HCT116 (cell line): ENCODE data around the gene GRK1. TPM values are rescaled to one million over a fixed set of nuclear protein-coding genes. Genes with fewer than 3 reads are reported as not detected.

ENCODE experiments used
- ATAC-seq: fragments of 200-7000 bp; cut with Tn5 transposase; 2 replicates; pipeline ENCODE4 v1.9.1; 2020; ENCODE audit warnings: mild to moderate bottlenecking, moderate library complexity
- BruUV-seq: library from RNA; stranded (reverse); fragments of 400-500 nt; replicated peaks from 2 replicates; lab custom pipeline; 2021; lab: Mats Ljungman, UMichigan
- CTCF ChIA-PET: fragments of 300-600 bp; sonication (Branson Sonifier 250); formaldehyde crosslinking; loops from one replicate; lab custom pipeline; 2021; ENCODE audit warnings: antibody characterized with exemption; lab: Charles Lee
- POLR2A ChIA-PET: fragments of 300-600, 350-600 bp; sonication (Branson Sonifier 250); formaldehyde crosslinking; loops from one replicate; lab custom pipeline; 2021; ENCODE audit warnings: antibody characterized with exemption; lab: Charles Lee
- RAD21 ChIA-PET, 2 experiments: fragments of 300-600 bp; sonication (Branson Sonifier 250); formaldehyde crosslinking; loops; one replicate each; lab custom pipeline; 2023; ENCODE audit warnings: low total read pairs in 2 of 2; ENCODE audit not compliant: uncharacterized antibody in 2 of 2, unreplicated experiment in 2 of 2, low non-redundant PET in 1 of 2; lab: Charles Lee
- DNase-seq: peaks from one replicate; pipeline ENCODE4 v3.0.0-alpha.2; 2010; ENCODE audit warnings: low read depth, low spot score
- H2AFZ ChIP-seq: fragments of 200-600 bp; shearing (Covaris generic), sonication (generic); 2 replicates; pipeline ENCODE4 v1.6.1; 2017; ENCODE audit warnings: low read depth, mixed run types, mixed read lengths, antibody characterized with exemption, low read length; ENCODE audit not compliant: poor library complexity, severe bottlenecking
- H3K27ac ChIP-seq: 2 replicates; pipeline ENCODE4 v1.5.1; 2012; ENCODE audit warnings: low read depth, low read length
- H3K27me3 ChIP-seq: fragments of 200-600 bp; sonication (generic); 2 replicates; pipeline ENCODE4 v1.6.1; 2016; ENCODE audit warnings: mixed run types, low read length, mixed read lengths; ENCODE audit not compliant: insufficient read depth
- H3K36me3 ChIP-seq, 2 experiments: fragments of 200-500 bp in 1 of 2; fragments of 200-600 bp in 1 of 2; sonication (Bioruptor generic) in 1 of 2; sonication (generic) in 1 of 2; 2 replicates each; pipeline versions ENCODE4 v1.5.1 to v1.6.1; 2014 to 2016; ENCODE audit warnings: low read length in 2 of 2, inconsistent platforms in 1 of 2, mixed read lengths in 1 of 2, mixed run types in 1 of 2; ENCODE audit not compliant: insufficient read depth in 2 of 2, control insufficient read depth in 1 of 2
- H3K4me1 ChIP-seq, 2 experiments: fragments of 200-600 bp in 1 of 2; sonication (generic) in 1 of 2; 2 replicates each; pipeline versions ENCODE4 v1.5.1 to v1.6.1; 2012 to 2017; ENCODE audit warnings: low read length in 2 of 2, inconsistent platforms in 1 of 2, mild to moderate bottlenecking in 1 of 2, mixed read lengths in 1 of 2, mixed run types in 1 of 2, moderate library complexity in 1 of 2; ENCODE audit not compliant: insufficient read depth in 2 of 2, control insufficient read depth in 1 of 2
- H3K4me2 ChIP-seq: fragments of 200-600 bp; sonication (generic); 2 replicates; pipeline ENCODE4 v1.6.1; 2017; ENCODE audit warnings: mixed run types, low read length, mixed read lengths
- H3K4me3 ChIP-seq, 2 experiments: fragments of 200-600 bp in 1 of 2; sonication (generic) in 1 of 2; replicated peaks in 1 of 2; 2 replicates each; pipeline ENCODE4 v1.5.1; 2011 to 2016; ENCODE audit warnings: low read length in 2 of 2, control low read depth in 1 of 2, low read depth in 1 of 2, mild to moderate bottlenecking in 1 of 2, mixed read lengths in 1 of 2, mixed run types in 1 of 2
- H3K79me2 ChIP-seq: fragments of 200-600 bp; sonication (generic); 2 replicates; pipeline ENCODE4 v1.6.1; 2017; ENCODE audit warnings: mild to moderate bottlenecking, mixed run types, low read length, moderate library complexity, mixed read lengths; ENCODE audit not compliant: insufficient read depth
- H3K9ac ChIP-seq: fragments of 200-600 bp; sonication (generic); 2 replicates; pipeline ENCODE4 v1.6.1; 2016; ENCODE audit warnings: low read length, mixed read lengths
- H3K9me2 ChIP-seq: fragments of 200-600 bp; sonication (generic), shearing (Covaris generic); 2 replicates; pipeline ENCODE4 v1.6.1; 2017; ENCODE audit warnings: mixed run types, mild to moderate bottlenecking, moderate library complexity; ENCODE audit not compliant: insufficient read depth
- H3K9me3 ChIP-seq, 2 experiments: fragments of 200-500 bp in 1 of 2; fragments of 200-600 bp in 1 of 2; sonication (Bioruptor generic) in 1 of 2; sonication (generic) in 1 of 2; 2 replicates each; pipeline ENCODE4 v1.6.1; 2014 to 2017; ENCODE audit warnings: low read length in 2 of 2, mixed read lengths in 2 of 2, inconsistent platforms in 1 of 2, low read depth in 1 of 2, mild to moderate bottlenecking in 1 of 2, mixed run types in 1 of 2, moderate library complexity in 1 of 2; ENCODE audit not compliant: control insufficient read depth in 1 of 2, insufficient read depth in 1 of 2
- H4K20me1 ChIP-seq: fragments of 200-600 bp; sonication (generic), shearing (Covaris generic); 2 replicates; pipeline ENCODE4 v1.6.1; 2017; ENCODE audit warnings: mixed run types, mild to moderate bottlenecking, moderate library complexity; ENCODE audit not compliant: insufficient read depth
- EGR1 ChIP-seq: IDR thresholded peaks from 2 replicates; pipeline ENCODE4 v1.6.1; 2012; ENCODE audit warnings: low read depth
- SP1 ChIP-seq: IDR thresholded peaks from 2 replicates; pipeline ENCODE4 v1.6.1; 2012; ENCODE audit warnings: low read depth
- intact Hi-C: fragments of 100-400 bp; cut with micrococcal nuclease; formaldehyde crosslinking; loops from 2 replicates; pipeline ENCODE4 v1.10.0; 2022
- total RNA-seq: library from RNA; stranded (reverse); gene quantifications from one replicate; pipeline ENCODE4 v1.2.1, GENCODE V29; 2021; ENCODE audit not compliant: unreplicated experiment
- TF ChIP-seq, protein P1 (sequence below): IDR thresholded peaks from 2 replicates; pipeline ENCODE4 v1.6.1; 2012; ENCODE audit warnings: low read depth

Gene GRK1
- total RNA-seq, 1 experiment from 2014 or later = not detected

DNA sequence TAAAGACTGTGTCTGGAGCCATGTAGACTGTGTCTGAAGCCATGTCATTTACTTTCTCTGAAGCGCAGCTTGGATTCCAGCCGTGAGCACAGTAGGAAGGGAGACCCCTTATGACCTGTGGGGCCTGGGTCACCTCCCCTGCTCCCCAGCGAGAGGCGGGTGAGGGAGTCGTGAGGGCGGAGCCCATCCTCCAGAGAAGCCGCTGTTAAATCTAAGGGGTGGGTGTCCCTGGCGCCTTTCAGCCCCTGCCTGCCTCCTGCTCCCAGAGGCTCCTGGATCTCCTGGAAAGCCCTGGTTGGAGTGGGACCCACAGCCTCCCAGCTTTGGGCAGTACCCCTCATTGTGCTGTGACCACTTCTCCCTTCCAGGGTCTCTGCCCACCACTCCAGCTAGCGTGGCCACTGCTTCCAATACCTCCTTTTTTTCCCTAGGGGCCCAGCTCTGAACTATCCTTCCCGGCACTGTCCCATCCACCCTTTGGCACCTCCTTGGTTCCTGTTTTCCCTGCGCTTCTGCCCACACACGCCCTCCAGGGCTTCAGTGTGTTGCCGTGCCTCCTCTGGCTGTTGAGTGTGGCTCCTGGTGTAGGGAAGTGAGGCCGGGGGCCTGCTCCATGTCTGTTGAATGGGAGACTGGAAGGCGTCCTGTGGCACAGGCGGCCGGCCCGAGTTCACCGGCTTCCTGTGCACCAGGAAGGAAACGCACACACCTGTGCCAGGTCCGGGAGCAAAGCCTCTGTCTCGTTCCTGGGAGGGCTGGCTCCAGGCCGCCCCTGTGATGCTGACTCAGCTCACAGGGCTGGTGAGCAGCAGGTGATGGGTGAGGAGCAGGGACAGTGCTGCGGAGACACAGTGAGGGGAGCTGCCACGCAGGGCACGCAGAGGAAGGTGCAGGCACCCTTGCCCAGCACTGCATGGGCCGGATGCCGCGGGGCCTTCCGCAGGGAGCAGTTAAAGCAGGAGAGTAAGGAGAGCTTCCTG is 38.4 kb upstream of the GRK1 start:
- POLR2A ChIA-PET = no interaction called here
- no peaks in the 10 kb centered on the region for H3K27me3 ChIP-seq
- peaks cover 6% of the 10 kb centered on the region; the same call in 1 of the 2 replicates for H4K20me1 ChIP-seq
- DNase-seq = no peak
- no peaks in the 10 kb centered on the region for H3K9me3 ChIP-seq
- no peak for TF ChIP-seq EGR1
- TF ChIP-seq, protein P1, sequence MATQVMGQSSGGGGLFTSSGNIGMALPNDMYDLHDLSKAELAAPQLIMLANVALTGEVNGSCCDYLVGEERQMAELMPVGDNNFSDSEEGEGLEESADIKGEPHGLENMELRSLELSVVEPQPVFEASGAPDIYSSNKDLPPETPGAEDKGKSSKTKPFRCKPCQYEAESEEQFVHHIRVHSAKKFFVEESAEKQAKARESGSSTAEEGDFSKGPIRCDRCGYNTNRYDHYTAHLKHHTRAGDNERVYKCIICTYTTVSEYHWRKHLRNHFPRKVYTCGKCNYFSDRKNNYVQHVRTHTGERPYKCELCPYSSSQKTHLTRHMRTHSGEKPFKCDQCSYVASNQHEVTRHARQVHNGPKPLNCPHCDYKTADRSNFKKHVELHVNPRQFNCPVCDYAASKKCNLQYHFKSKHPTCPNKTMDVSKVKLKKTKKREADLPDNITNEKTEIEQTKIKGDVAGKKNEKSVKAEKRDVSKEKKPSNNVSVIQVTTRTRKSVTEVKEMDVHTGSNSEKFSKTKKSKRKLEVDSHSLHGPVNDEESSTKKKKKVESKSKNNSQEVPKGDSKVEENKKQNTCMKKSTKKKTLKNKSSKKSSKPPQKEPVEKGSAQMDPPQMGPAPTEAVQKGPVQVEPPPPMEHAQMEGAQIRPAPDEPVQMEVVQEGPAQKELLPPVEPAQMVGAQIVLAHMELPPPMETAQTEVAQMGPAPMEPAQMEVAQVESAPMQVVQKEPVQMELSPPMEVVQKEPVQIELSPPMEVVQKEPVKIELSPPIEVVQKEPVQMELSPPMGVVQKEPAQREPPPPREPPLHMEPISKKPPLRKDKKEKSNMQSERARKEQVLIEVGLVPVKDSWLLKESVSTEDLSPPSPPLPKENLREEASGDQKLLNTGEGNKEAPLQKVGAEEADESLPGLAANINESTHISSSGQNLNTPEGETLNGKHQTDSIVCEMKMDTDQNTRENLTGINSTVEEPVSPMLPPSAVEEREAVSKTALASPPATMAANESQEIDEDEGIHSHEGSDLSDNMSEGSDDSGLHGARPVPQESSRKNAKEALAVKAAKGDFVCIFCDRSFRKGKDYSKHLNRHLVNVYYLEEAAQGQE = no peak
- no peak overlapping the region for H3K27ac ChIP-seq
- intact Hi-C loops = no loop called here
- no TSS peak for BruUV-seq
- H3K4me3 ChIP-seq = no peak overlapping the region
- H3K4me1 ChIP-seq = no peaks in the 10 kb centered on the region
- H3K9ac ChIP-seq = no peak overlapping the region
- H3K9me2 ChIP-seq = no peaks in the 10 kb centered on the region
- H3K36me3 ChIP-seq = peaks cover 19 to 62% of the 10 kb centered on the region in 2 experiments
- no peak overlapping the region for H2AFZ ChIP-seq
- ATAC-seq = no peak
- RAD21 ChIA-PET = no interaction called here
- CTCF ChIA-PET = no interaction called here
- H3K4me2 ChIP-seq = no peak overlapping the region
- peaks cover 89% of the 10 kb centered on the region for H3K79me2 ChIP-seq

DNA sequence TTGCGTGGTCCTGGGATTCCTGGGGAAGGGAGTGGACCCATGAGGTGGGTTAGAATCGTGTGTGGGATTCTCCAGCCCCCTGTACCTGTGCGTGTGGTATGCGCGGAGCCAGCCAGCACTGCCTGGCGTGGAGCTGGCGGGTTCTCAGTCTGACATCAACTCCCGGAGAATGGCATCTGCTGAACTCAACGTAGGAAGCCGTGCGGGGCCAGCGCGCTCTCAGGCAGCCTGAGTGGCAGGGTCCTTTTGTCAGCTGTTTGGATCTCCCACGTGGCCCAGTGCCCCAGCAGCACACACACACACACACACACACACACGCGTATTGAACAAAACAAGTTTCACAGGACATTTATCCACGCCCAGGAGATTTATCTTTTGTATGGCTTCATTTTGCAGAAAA is 37.2 kb upstream of the GRK1 start:
- Histone ChIP-seq H3K4me1 (no peaks in the 10 kb centered on the region), H3K79me2 (peaks cover 80% of the 10 kb centered on the region), H3K9ac (no peak overlapping the region), H3K36me3 (peaks cover 19 to 63% of the 10 kb centered on the region in 2 experiments), H3K4me3 (no peak overlapping the region), H3K9me3 (no peaks in the 10 kb centered on the region), H3K9me2 (no peaks in the 10 kb centered on the region), H2AFZ (no peak overlapping the region)
- intact Hi-C loops = no loop called here
- POLR2A ChIA-PET = no interaction called here
- no TSS peak for BruUV-seq
- no peak for TF ChIP-seq SP1
- TF ChIP-seq, all 23 proteins: peak for 0
- Histone ChIP-seq H3K27ac (no peak overlapping the region), H3K4me2 (no peak overlapping the region), H3K27me3 (no peaks in the 10 kb centered on the region), H4K20me1 (peaks cover 6% of the 10 kb centered on the region; the same call in 1 of the 2 replicates)
- RAD21 ChIA-PET = no interaction called here
- no peak for DNase-seq
- CTCF ChIA-PET = no interaction called here
- no peak for ATAC-seq
